Calu3 (cell line): ENCODE measurements around the gene CALY. TPM values are rescaled to one million over a fixed set of nuclear protein-coding genes. Genes with fewer than 3 reads are reported as not detected.

Experiments used
- BruUV-seq: library from RNA; stranded (reverse); fragments of 400-500 nt; replicated peaks from 2 replicates; lab custom pipeline; 2021; lab: Mats Ljungman, UMichigan
- CTCF ChIA-PET: fragments of 300-600 bp; sonication (Branson Sonifier 250); formaldehyde crosslinking; loops from one replicate; lab custom pipeline; 2022; ENCODE audit warnings: antibody characterized with exemption; lab: Charles Lee
- DNase-seq: peaks from one replicate; pipeline ENCODE4 v3.0.0; 2022
- H3K27ac Mint-ChIP-seq: one replicate; pipeline ENCODE4 v1.8.0; 2022; ENCODE audit warnings: mixed read lengths; ENCODE audit not compliant: unreplicated experiment
- H3K27me3 Mint-ChIP-seq: one replicate; pipeline ENCODE4 v1.8.0; 2022; ENCODE audit warnings: mixed read lengths; ENCODE audit not compliant: unreplicated experiment
- H3K36me3 Mint-ChIP-seq: one replicate; pipeline ENCODE4 v1.8.0; 2022; ENCODE audit warnings: mild to moderate bottlenecking, moderate library complexity, mixed read lengths; ENCODE audit not compliant: insufficient read depth, unreplicated experiment
- H3K4me1 Mint-ChIP-seq: one replicate; pipeline ENCODE4 v1.8.0; 2022; ENCODE audit warnings: mild to moderate bottlenecking, low read depth, mixed read lengths; ENCODE audit not compliant: unreplicated experiment
- H3K4me3 Mint-ChIP-seq: one replicate; pipeline ENCODE4 v1.8.0; 2022; ENCODE audit warnings: mild to moderate bottlenecking, low read depth, moderate library complexity, mixed read lengths; ENCODE audit not compliant: unreplicated experiment
- H3K9me3 Mint-ChIP-seq: one replicate; pipeline ENCODE4 v1.8.0; 2022; ENCODE audit warnings: low read depth, mixed read lengths; ENCODE audit not compliant: unreplicated experiment
- intact Hi-C: fragments of 100-400 bp; cut with micrococcal nuclease; formaldehyde crosslinking; loops from one replicate; pipeline ENCODE4 v1.10.0; 2022; ENCODE audit not compliant: unreplicated experiment
- total RNA-seq: library from RNA; stranded (reverse); gene quantifications from 2 replicates; pipeline ENCODE4 v1.2.3, GENCODE V29; 2022
- TF ChIP-seq, protein P1 (sequence below): fragments of 200-600 bp; IDR thresholded peaks from one replicate; pipeline ENCODE4 v1.8.0; 2022; ENCODE audit warnings: antibody characterized with exemption; ENCODE audit not compliant: unreplicated experiment

Gene CALY
- total RNA-seq, 1 experiment from 2014 or later, result not detected

DNA sequence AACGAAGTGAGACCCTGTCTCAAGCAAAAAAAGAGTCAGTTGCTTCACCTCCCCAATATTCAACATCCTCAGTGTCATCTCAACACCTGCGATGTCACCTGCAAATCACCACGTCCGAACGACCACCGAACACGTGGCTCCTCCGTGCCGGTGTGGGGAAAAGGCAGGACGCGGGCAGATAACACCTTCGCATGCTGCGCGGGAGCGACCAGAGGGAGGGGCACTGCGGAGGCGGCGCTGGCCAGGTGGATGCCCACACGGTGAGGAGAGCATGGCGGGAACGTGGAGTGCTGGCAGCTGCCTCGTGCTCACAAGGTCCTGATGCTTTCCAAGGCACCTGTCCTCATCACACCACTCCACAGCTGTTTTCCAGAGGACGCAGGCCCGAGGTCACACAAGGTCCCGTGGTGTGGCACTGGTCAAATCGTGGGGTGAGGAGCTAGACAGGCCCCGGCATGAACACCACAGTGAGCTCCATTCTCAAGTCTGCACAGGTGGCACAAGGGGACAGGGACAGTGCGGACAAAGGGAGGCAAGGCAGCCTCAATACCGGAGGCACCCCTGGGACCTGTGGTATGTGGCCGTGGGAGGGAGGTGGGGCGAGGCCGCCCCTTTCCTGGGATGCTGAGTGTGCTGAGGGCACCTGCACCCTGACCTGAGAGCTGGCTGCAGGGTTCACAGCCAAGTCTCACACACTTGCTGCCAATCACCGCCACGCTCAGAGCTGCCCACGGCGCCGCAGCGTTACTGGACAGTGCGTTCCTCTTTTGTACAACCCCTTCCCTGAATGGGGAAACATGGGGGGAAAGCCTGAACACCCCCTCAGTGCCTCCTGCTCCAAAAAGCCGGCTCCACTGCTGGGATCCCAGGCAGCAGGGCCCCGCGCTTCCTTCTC lies 41.0 kb downstream of the CALY start:
- peaks cover 34% of the 10 kb centered on the region for H3K36me3 Mint-ChIP-seq
- intact Hi-C loops, result no loop called here
- H3K27ac Mint-ChIP-seq, result no peak overlapping the region
- H3K9me3 Mint-ChIP-seq, result no peaks in the 10 kb centered on the region
- no TSS peak for BruUV-seq
- CTCF ChIA-PET, result no interaction called here
- no peak for DNase-seq
- no peaks in the 10 kb centered on the region for H3K4me1 Mint-ChIP-seq
- H3K4me3 Mint-ChIP-seq, result no peak overlapping the region
- no peaks in the 10 kb centered on the region for H3K27me3 Mint-ChIP-seq
- TF ChIP-seq, protein P1, sequence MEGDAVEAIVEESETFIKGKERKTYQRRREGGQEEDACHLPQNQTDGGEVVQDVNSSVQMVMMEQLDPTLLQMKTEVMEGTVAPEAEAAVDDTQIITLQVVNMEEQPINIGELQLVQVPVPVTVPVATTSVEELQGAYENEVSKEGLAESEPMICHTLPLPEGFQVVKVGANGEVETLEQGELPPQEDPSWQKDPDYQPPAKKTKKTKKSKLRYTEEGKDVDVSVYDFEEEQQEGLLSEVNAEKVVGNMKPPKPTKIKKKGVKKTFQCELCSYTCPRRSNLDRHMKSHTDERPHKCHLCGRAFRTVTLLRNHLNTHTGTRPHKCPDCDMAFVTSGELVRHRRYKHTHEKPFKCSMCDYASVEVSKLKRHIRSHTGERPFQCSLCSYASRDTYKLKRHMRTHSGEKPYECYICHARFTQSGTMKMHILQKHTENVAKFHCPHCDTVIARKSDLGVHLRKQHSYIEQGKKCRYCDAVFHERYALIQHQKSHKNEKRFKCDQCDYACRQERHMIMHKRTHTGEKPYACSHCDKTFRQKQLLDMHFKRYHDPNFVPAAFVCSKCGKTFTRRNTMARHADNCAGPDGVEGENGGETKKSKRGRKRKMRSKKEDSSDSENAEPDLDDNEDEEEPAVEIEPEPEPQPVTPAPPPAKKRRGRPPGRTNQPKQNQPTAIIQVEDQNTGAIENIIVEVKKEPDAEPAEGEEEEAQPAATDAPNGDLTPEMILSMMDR, result no peak

DNA sequence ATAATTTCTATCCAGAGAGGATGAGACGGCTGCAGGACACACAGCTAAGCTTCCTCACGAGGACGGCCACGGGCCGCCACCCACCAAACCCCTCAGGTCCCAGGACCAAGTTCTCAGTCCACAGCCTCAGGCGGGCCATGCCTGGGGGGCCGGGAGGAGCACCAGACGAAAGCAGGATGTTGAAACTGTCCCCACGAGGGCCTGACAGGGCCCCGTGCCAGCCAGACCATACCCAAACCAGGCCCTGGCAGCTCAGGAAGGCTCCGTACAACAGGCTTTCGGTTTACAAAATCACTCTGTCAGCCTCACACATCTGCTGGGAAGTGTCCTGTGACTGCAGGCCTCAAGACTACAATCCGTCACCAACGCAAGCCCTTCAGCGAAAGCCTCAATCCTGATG lies 42.5 kb downstream of the CALY start:
- intact Hi-C loops, result no loop called here
- TF ChIP-seq, protein P1, result no peak
- Mint-ChIP-seq H3K4me3 (no peak overlapping the region), H3K27me3 (no peaks in the 10 kb centered on the region), H3K4me1 (no peaks in the 10 kb centered on the region), H3K9me3 (no peaks in the 10 kb centered on the region), H3K36me3 (peaks cover 26% of the 10 kb centered on the region), H3K27ac (no peak overlapping the region)
- no peak for DNase-seq
- BruUV-seq, result no TSS peak
- CTCF ChIA-PET, result no interaction called here

DNA sequence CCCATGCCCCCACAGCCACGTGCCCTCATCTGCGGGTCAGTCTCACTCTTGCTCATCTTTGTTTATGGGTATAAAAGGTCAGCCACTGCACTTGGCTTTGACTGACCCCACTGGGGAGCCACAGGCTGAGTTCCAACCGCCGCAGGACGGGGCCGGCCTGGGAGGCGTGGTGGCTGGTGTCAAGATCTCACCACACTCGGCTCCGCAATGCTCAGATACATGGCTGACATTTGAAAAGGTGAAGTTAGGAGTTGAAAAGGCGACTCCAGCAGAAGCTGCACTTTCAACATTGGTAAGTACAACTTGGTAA lies 42.9 kb downstream of the CALY start:
- BruUV-seq, result no TSS peak
- no peak overlapping the region for H3K27ac Mint-ChIP-seq
- H3K9me3 Mint-ChIP-seq, result no peaks in the 10 kb centered on the region
- TF ChIP-seq, protein P1, result no peak
- intact Hi-C loops, result no loop called here
- H3K4me1 Mint-ChIP-seq, result no peaks in the 10 kb centered on the region
- H3K36me3 Mint-ChIP-seq, result peaks cover 29% of the 10 kb centered on the region
- CTCF ChIA-PET, result no interaction called here
- H3K4me3 Mint-ChIP-seq, result no peak overlapping the region
- no peak for DNase-seq
- no peaks in the 10 kb centered on the region for H3K27me3 Mint-ChIP-seq

DNA sequence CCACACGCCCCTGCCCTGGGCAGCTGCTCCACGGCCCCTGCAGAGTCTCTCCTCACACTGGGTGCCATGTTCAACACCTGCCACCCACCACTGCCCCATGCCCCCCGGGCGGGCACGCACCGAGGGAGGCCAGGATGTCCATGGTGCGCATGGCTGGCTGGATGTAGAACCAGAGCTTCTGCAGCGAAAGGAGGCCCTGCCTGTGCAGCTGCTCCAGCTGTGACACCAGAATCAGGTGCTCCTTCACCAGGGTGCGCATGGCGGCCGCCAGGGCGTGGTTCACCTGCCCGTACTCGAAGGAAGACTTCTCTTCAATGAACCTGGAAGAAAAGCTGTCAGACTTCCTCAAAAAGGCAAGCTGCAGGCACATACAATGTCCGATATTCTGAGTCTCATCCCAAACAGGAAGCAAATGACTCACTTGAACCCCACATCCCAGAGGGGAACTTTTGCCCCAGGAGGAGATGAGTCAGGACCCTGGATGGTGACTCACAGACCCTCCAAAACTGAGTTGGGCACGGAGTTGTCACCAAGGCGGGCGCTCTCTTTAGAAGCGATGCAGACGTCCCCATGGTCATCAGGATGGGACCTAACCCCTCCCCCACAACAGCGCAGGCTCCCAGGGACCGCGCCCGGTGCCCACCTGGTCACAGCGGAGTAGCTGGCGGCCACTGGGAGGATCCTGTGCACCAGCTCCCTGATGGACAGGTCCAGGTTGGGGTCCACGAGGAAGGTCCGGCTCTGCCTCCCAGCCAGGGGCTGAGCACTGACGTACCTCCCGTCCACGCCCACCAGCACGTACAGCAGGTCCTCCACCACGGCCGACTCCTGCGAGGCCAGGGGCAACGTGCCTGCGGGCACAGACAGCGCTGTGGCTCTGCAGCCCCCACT lies 43.5 kb downstream of the CALY start:
- no peak overlapping the region for H3K4me3 Mint-ChIP-seq
- peaks cover 25% of the 10 kb centered on the region for H3K36me3 Mint-ChIP-seq
- no peaks in the 10 kb centered on the region for H3K27me3 Mint-ChIP-seq
- TF ChIP-seq, protein P1, result no peak
- no peak for DNase-seq
- intact Hi-C loops, result no loop called here
- CTCF ChIA-PET, result no interaction called here
- no peaks in the 10 kb centered on the region for H3K4me1 Mint-ChIP-seq
- no TSS peak for BruUV-seq
- no peak overlapping the region for H3K27ac Mint-ChIP-seq
- no peaks in the 10 kb centered on the region for H3K9me3 Mint-ChIP-seq
